Left renal cortex interstitium (tissue), 4 donors: ENCODE data around the gene SLC25A10. TPM values are rescaled to one million over a fixed set of nuclear protein-coding genes. Genes with fewer than 3 reads are reported as not detected.

ENCODE experiments used
- DNase-seq, 4 donors: peaks; one replicate each; pipeline ENCODE4 v3.0.0-alpha.2; 2013; ENCODE audit warnings: low read depth in 4 of 4, low spot score in 2 of 4, missing footprints in 1 of 4
- polyA plus RNA-seq, 4 donors: library from polyadenylated mRNA; unstranded; fragments of 120-200 nt; gene quantifications; one replicate each; pipeline ENCODE4 v1.2.1, GENCODE V29; 2013; ENCODE audit not compliant: insufficient read length in 4 of 4

Gene SLC25A10
- polyA plus RNA-seq, 4 donors, result 11.7 to 22.9 (median 20.5) TPM

DNA sequence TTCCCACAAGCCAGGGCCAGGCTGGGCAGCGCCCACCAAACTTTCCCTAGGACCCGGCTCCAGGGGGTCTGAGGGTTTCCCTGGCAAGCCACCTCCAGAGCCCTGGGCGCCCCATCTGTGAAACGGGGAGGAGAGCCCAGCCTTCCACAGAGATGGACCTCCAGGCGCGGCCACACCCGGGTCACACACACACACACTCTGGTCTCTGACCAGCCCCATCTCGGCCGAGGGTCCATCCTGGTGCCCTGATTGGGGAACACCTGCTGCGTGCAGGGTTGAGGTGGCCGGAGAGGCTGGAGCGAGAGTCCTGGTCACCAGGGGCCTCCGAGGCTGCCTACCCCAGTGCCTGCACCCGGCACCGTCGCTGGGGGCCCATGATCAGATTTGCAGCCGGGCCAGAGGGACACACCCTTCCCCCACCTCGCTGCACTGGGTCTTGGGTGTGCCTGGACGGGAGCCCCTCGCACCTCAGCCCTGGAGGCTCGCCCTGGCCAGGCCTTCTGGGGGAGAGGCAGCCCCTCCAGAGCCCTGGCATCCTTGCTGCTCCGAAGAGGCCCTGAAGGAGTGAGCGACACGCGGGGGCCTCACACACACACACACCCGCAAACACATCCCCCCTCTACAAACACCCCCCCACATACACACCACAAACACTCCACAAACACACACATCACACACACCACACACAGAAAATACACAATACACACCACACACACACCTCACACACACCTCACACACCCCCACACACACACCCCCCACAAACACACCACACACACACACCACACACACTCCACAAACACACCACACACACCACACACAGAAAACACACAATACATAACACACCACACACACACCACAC lies 29.7 kb downstream of the SLC25A10 start:
- DNase-seq, result no peak

Other genes starting within 250 kb of the SLC25A10 start
- gene ACTG1, start 199.5 kb upstream of the SLC25A10 start, polyA plus RNA-seq, result 1,000 to 10,000 TPM; 2,963 to 3,733 (median 3,267) TPM
- gene FSCN2, start 183.9 kb upstream of the SLC25A10 start, polyA plus RNA-seq, result 1 to 10 TPM; 1.3 to 2.8 (median 2.1) TPM
- 10 to 100 TPM; 17.0 to 38.4 (median 31.2) TPM for gene FAAP100, start 159.9 kb upstream of the SLC25A10 start, polyA plus RNA-seq
- gene NPLOC4, start 75.2 kb upstream of the SLC25A10 start, polyA plus RNA-seq, result 10 to 100 TPM; 51.2 to 75.3 (median 63.8) TPM
- gene TSPAN10, start 75.1 kb upstream of the SLC25A10 start, polyA plus RNA-seq, result 1 to 10 TPM; 1.9 to 7.7 (median 2.8) TPM
- 10 to 100 TPM; 13.5 to 16.8 (median 14.8) TPM for gene PDE6G, start 55.7 kb upstream of the SLC25A10 start, polyA plus RNA-seq
- gene OXLD1, start 45.7 kb upstream of the SLC25A10 start, polyA plus RNA-seq, result 10 to 100 TPM; 14.6 to 28.2 (median 19.5) TPM
- gene CCDC137, start 45.5 kb upstream of the SLC25A10 start, polyA plus RNA-seq, result 10 to 100 TPM; 11.4 to 21.0 (median 19.0) TPM
- gene ARL16, start 28.5 kb upstream of the SLC25A10 start, polyA plus RNA-seq, result 10 to 100 TPM; 37.0 to 54.7 (median 45.8) TPM
- gene HGS, start 28.3 kb upstream of the SLC25A10 start, polyA plus RNA-seq, result 100 to 1,000 TPM in 2 of 4 donors, 10 to 100 TPM in 2; 79.9 to 124 (median 96.4) TPM
- gene MRPL12, start 8.9 kb upstream of the SLC25A10 start, polyA plus RNA-seq, result 10 to 100 TPM; 41.0 to 70.1 (median 51.4) TPM
- 10 to 100 TPM in 2 of 4 donors, 1 to 10 TPM in 2; 8.6 to 18.5 (median 12.7) TPM for gene GCGR, start 91.9 kb downstream of the SLC25A10 start, polyA plus RNA-seq
- gene MCRIP1, start 121.0 kb downstream of the SLC25A10 start, polyA plus RNA-seq, result 100 to 1,000 TPM in 2 of 4 donors, 10 to 100 TPM in 2; 69.8 to 134 (median 107) TPM
- under 1 TPM; 0.23 to 0.46 (median 0.37) TPM for gene PPP1R27, start 122.8 kb downstream of the SLC25A10 start, polyA plus RNA-seq
- 100 to 1,000 TPM; 397 to 434 (median 411) TPM for gene P4HB, start 148.3 kb downstream of the SLC25A10 start, polyA plus RNA-seq
- gene ARHGDIA, start 159.1 kb downstream of the SLC25A10 start, polyA plus RNA-seq, result 100 to 1,000 TPM; 156 to 249 (median 195) TPM
- gene ALYREF, start 179.3 kb downstream of the SLC25A10 start, polyA plus RNA-seq, result 100 to 1,000 TPM in 1 of 4 donors, 10 to 100 TPM in 3; 66.6 to 107 (median 76.3) TPM
- 100 to 1,000 TPM in 2 of 4 donors, 10 to 100 TPM in 2; 72.2 to 130 (median 96.2) TPM for gene ANAPC11, start 179.4 kb downstream of the SLC25A10 start, polyA plus RNA-seq
- 1 to 10 TPM in 1 of 4 donors, under 1 TPM in 3; 0.39 to 1.5 (median 0.52) TPM for gene NPB, start 190.0 kb downstream of the SLC25A10 start, polyA plus RNA-seq
- gene PCYT2, start 199.1 kb downstream of the SLC25A10 start, polyA plus RNA-seq, result 10 to 100 TPM; 45.7 to 55.9 (median 49.5) TPM
- gene SIRT7, start 205.9 kb downstream of the SLC25A10 start, polyA plus RNA-seq, result 10 to 100 TPM in 3 of 4 donors, 1 to 10 TPM in 1; 9.6 to 19.6 (median 14.7) TPM
- 10 to 100 TPM in 3 of 4 donors, 1 to 10 TPM in 1; 9.8 to 15.4 (median 11.9) TPM for gene MAFG, start 215.5 kb downstream of the SLC25A10 start, polyA plus RNA-seq
- 10 to 100 TPM; 27.6 to 38.1 (median 31.7) TPM for gene PYCR1, start 225.0 kb downstream of the SLC25A10 start, polyA plus RNA-seq
- under 1 TPM in 3 of 4 donors, not detected in 1; 0.14 to 0.33 (median 0.24) TPM for gene MYADML2, start 234.9 kb downstream of the SLC25A10 start, polyA plus RNA-seq
- 1 to 10 TPM; 2.1 to 3.2 (median 2.8) TPM for gene NOTUM, start 248.9 kb downstream of the SLC25A10 start, polyA plus RNA-seq